ENCODE data around the gene CACNA1D. TPM values are rescaled to one million over a fixed set of nuclear protein-coding genes. Genes with fewer than 3 reads are reported as not detected.

CACNA1D gene
- total RNA-seq, 4 donors from 2014 or later, result 0.75 to 2.5 (median 1.2) TPM

- Histone ChIP-seq H3K27me3 (peaks cover 0 to 8% (median 0%) of the 10 kb centered on the region in 4 donors), H3K4me1 (no peaks in the 10 kb centered on the region), H3K4me3 (no peak overlapping the region), H3K36me3 (no peaks in the 10 kb centered on the region), H3K9me3 (no peaks in the 10 kb centered on the region), H3K27ac (replicated peaks in 1 of 4) (no peak overlapping the region)
- intact Hi-C loops (cut with DNase I), result no loop called here
- 87% methylated on average over 7 of the region's 7 CpGs for WGBS
- peak; percentile 81 for DNase-seq (ENCODE audit: extremely low spot score)
- TF ChIP-seq CTCF (IDR thresholded peaks at IDR 0.05) (no peak), EP300 (IDR thresholded peaks at IDR 0.05) (no peak), POLR2A (IDR thresholded peaks at IDR 0.05; ENCODE audit: low read depth) (no peak), POLR2AphosphoS5 (IDR thresholded peaks at IDR 0.05) (no peak)
Observed at GRCh38 chr3:53616971-53617892, 122.8 kb downstream of the CACNA1D start.

- intact Hi-C loops (cut with DNase I), result no loop called here
- DNase-seq (ENCODE audit: extremely low spot score), result peak; percentile 79
Observed at GRCh38 chr3:53617893-53618523, 123.6 kb downstream of the CACNA1D start.

GRCh38 chr3:53618524-53618906, 124.1 kb downstream of the CACNA1D start:
- no peak for DNase-seq (ENCODE audit: extremely low spot score)
- Histone ChIP-seq H3K9me3 (no peaks in the 10 kb centered on the region), H3K4me3 (no peak overlapping the region), H3K4me1 (no peaks in the 10 kb centered on the region), H3K27ac (replicated peaks in 1 of 4) (no peak overlapping the region), H3K36me3 (no peaks in the 10 kb centered on the region), H3K27me3 (peaks cover 0 to 8% (median 0%) of the 10 kb centered on the region in 4 donors)
- TF ChIP-seq POLR2A (IDR thresholded peaks at IDR 0.05; ENCODE audit: low read depth), result no peak
- TF ChIP-seq CTCF (IDR thresholded peaks at IDR 0.05), result no peak
- no peak for TF ChIP-seq EP300 (IDR thresholded peaks at IDR 0.05)
- no peak for TF ChIP-seq POLR2AphosphoS5 (IDR thresholded peaks at IDR 0.05)
- 84% methylated on average over 6 of the region's 6 CpGs for WGBS
- intact Hi-C loops (cut with DNase I), result no loop called here

More at GRCh38 chr3:53617893-53618523, 123.6 kb downstream of the CACNA1D start:
- no peak overlapping the region for H3K4me3 ChIP-seq
- no peaks in the 10 kb centered on the region for H3K36me3 ChIP-seq
- H3K4me1 ChIP-seq, result no peaks in the 10 kb centered on the region
- no peaks in the 10 kb centered on the region for H3K9me3 ChIP-seq
- no peak overlapping the region for H3K27ac ChIP-seq (replicated peaks in 1 of 4)
- 92% methylated on average over 6 of the region's 8 CpGs for WGBS
- peaks cover 0 to 8% (median 0%) of the 10 kb centered on the region in 4 donors for H3K27me3 ChIP-seq
- TF ChIP-seq POLR2AphosphoS5 (IDR thresholded peaks at IDR 0.05) (no peak), EP300 (IDR thresholded peaks at IDR 0.05) (no peak), POLR2A (IDR thresholded peaks at IDR 0.05; ENCODE audit: low read depth) (no peak), CTCF (IDR thresholded peaks at IDR 0.05) (no peak)

GRCh38 chr3:53618936-53619335, 124.5 kb downstream of the CACNA1D start:
- 94% methylated on average over 5 of the region's 5 CpGs for WGBS
- TF ChIP-seq POLR2A (IDR thresholded peaks at IDR 0.05; ENCODE audit: low read depth) (no peak), EP300 (IDR thresholded peaks at IDR 0.05) (no peak), POLR2AphosphoS5 (IDR thresholded peaks at IDR 0.05) (no peak), CTCF (IDR thresholded peaks at IDR 0.05) (no peak)
- intact Hi-C loops (cut with DNase I), result no loop called here
- no peaks in the 10 kb centered on the region for H3K36me3 ChIP-seq
- no peaks in the 10 kb centered on the region for H3K4me1 ChIP-seq
- no peaks in the 10 kb centered on the region for H3K9me3 ChIP-seq
- H3K27me3 ChIP-seq, result peaks cover 0 to 8% (median 0%) of the 10 kb centered on the region in 4 donors
- no peak for DNase-seq (ENCODE audit: extremely low spot score)
- no peak overlapping the region for H3K27ac ChIP-seq (replicated peaks in 1 of 4)
- no peak overlapping the region for H3K4me3 ChIP-seq

Measured in esophagus muscularis mucosa (tissue), 4 donors.